Epithelial cell of esophagus (primary cell): ENCODE measurements around the gene S1PR4.

Source experiments
- DNase-seq: peaks from one replicate; pipeline ENCODE4 v3.0.0; 2010; ENCODE audit warnings: low read depth
- H3K4me3 ChIP-seq: 2 replicates; pipeline ENCODE4 v1.5.1; 2011; ENCODE audit warnings: mild to moderate bottlenecking, low read length, control low read depth
- CTCF ChIP-seq: IDR thresholded peaks from 2 replicates; pipeline ENCODE4 v1.5.1; 2011; ENCODE audit warnings: low read depth, mild to moderate bottlenecking, low read length, control low read depth, inconsistent platforms; ENCODE audit not compliant: insufficient read depth; ENCODE audit errors: missing control alignments

Gene S1PR4

GRCh38 chr19:3178377-3178972 lies at the start of gene S1PR4:
Gene S1PR4, plus strand, starts transcription at chr19:3178769. Its CDS starts 24 bp downstream, at chr19:3178793.
- H3K4me3 ChIP-seq = no peak within 1 kb of the TSS
- TF ChIP-seq CTCF = no peak
- no peak for DNase-seq

- peak; percentile 70 for DNase-seq
- TF ChIP-seq CTCF = peak; percentile 51
- H3K4me3 ChIP-seq = no peak overlapping the region
Observed at GRCh38 chr19:3129112-3129511, 49.5 kb upstream of the S1PR4 start.

- no peak for DNase-seq
- TF ChIP-seq CTCF = no peak
- H3K4me3 ChIP-seq = no peak overlapping the region
Observed at GRCh38 chr19:3131168-3131567, 47.4 kb upstream of the S1PR4 start.

GRCh38 chr19:3132971-3133792 lies 45.4 kb upstream of the S1PR4 start:
- TF ChIP-seq CTCF = no peak

GRCh38 chr19:3133793-3134116 lies 44.8 kb upstream of the S1PR4 start:
- DNase-seq = no peak
- no peak overlapping the region for H3K4me3 ChIP-seq
- TF ChIP-seq CTCF = no peak

More at GRCh38 chr19:3132971-3133792, 45.4 kb upstream of the S1PR4 start:
- H3K4me3 ChIP-seq = no peak overlapping the region
- DNase-seq = peak; percentile 31

GRCh38 chr19:3135961-3136683 lies 42.4 kb upstream of the S1PR4 start, which contains the start of gene GNA15:
Gene GNA15, plus strand, starts transcription at chr19:3136033. Its CDS starts 418 bp downstream, at chr19:3136451.
- peak; percentile 89 for DNase-seq
- peak within 1 kb of the TSS; percentile 67 for H3K4me3 ChIP-seq
- no peak for TF ChIP-seq CTCF
